ENCODE data around the gene ERAL1.

GRCh38 chr17:28816540-28816939 lies 38.3 kb upstream of the ERAL1 start:
- TF ChIP-seq CTCF (IDR thresholded peaks at IDR 0.05) (no peak), POLR2A (IDR thresholded peaks at IDR 0.05) (no peak)
